Stimulated activated CD8-positive, alpha-beta memory T cell treated with anti-CD3 and anti-CD28 coated beads, Interleukin-7, amount 100 ng/mL, for 48 hours (primary cell): ENCODE results near the gene ZNF644.
"Not testable (repeated sequence)": the region's sequence is repeated elsewhere in the genome, so short reads cannot be mapped to it uniquely, and the experiment has no call there.

Experiments used
- DNase-seq, 2 donors: peaks; one replicate each; pipeline ENCODE4 v3.0.0-alpha.2; 2020; ENCODE audit warnings: low read depth in 1 of 2; ENCODE audit errors: extremely low read depth in 1 of 2

Gene ZNF644

GRCh38 chr1:90936731-90937130 is 85.1 kb downstream of the ZNF644 start:
- no peak for DNase-seq

GRCh38 chr1:90936061-90936460 is 85.8 kb downstream of the ZNF644 start:
- no peak for DNase-seq

- DNase-seq = not testable (repeated sequence)
Observed at GRCh38 chr1:90928231-90928630, 93.6 kb downstream of the ZNF644 start.

GRCh38 chr1:90927674-90928073 is 94.2 kb downstream of the ZNF644 start:
- not testable (repeated sequence) for DNase-seq

- DNase-seq = no peak
Observed at GRCh38 chr1:90926971-90927370, 94.9 kb downstream of the ZNF644 start.

GRCh38 chr1:90925928-90926869 is 95.6 kb downstream of the ZNF644 start:
- no peak for DNase-seq

GRCh38 chr1:90924982-90925381 is 96.9 kb downstream of the ZNF644 start:
- DNase-seq = no peak

- DNase-seq = no peak
Observed at GRCh38 chr1:90922996-90923395, 98.8 kb downstream of the ZNF644 start.

- no peak for DNase-seq
Observed at GRCh38 chr1:90922202-90922601, 99.6 kb downstream of the ZNF644 start.

- no peak for DNase-seq
Observed at GRCh38 chr1:90919900-90920299, 101.9 kb downstream of the ZNF644 start.

GRCh38 chr1:90919190-90919719 is 102.6 kb downstream of the ZNF644 start:
- no peak for DNase-seq

GRCh38 chr1:90911353-90911752 is 110.5 kb downstream of the ZNF644 start:
- DNase-seq = no peak

- no peak for DNase-seq
Observed at GRCh38 chr1:90902672-90903071, 119.2 kb downstream of the ZNF644 start.

- no peak for DNase-seq
Observed at GRCh38 chr1:90899263-90899662, 122.6 kb downstream of the ZNF644 start.

GRCh38 chr1:90893679-90894078 is 128.2 kb downstream of the ZNF644 start:
- DNase-seq = not testable (repeated sequence)

- DNase-seq = not testable (repeated sequence)
Observed at GRCh38 chr1:90892884-90893283, 129.0 kb downstream of the ZNF644 start.

GRCh38 chr1:90892196-90892595 is 129.6 kb downstream of the ZNF644 start:
- not testable (repeated sequence) for DNase-seq

- DNase-seq = not testable (repeated sequence)
Observed at GRCh38 chr1:90891756-90892155, 130.1 kb downstream of the ZNF644 start.

GRCh38 chr1:90882221-90882620 is 139.6 kb downstream of the ZNF644 start:
- DNase-seq = no peak

- DNase-seq = no peak
Observed at GRCh38 chr1:90881034-90881433, 140.8 kb downstream of the ZNF644 start.

GRCh38 chr1:90879281-90879680 is 142.6 kb downstream of the ZNF644 start:
- no peak for DNase-seq

- no peak for DNase-seq
Observed at GRCh38 chr1:90876101-90876500, 145.7 kb downstream of the ZNF644 start.
